ENCODE results near the gene PDE11A.
A peak's percentile ranks its signal among the peaks of the same experiment; 100 is the strongest.
"Not testable (repeated sequence)": the region's sequence is repeated elsewhere in the genome, so short reads cannot be mapped to it uniquely, and the experiment has no call there.

The PDE11A gene

DNA sequence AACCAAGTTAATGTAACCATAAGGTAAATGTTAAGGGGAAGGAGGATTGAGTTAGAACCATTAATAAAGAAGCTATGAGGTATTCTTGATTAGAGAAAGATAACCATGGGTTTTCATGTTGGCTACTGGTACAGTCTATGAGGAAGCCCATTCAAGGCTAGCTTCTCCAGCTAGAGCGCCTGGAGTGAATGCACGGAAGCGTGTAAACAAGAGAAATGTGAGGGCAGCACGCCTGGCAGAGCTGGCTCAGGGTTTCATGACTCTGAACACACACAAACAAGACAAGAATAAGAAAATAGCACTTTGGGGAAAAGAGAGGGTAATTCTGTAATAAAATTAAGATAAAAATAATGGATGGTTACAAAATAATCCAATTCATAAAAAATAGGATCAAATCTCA, 255.3 kb downstream of the PDE11A start:
- DNase-seq (ENCODE audit: low read depth in 2 of 2), result no peak

DNA sequence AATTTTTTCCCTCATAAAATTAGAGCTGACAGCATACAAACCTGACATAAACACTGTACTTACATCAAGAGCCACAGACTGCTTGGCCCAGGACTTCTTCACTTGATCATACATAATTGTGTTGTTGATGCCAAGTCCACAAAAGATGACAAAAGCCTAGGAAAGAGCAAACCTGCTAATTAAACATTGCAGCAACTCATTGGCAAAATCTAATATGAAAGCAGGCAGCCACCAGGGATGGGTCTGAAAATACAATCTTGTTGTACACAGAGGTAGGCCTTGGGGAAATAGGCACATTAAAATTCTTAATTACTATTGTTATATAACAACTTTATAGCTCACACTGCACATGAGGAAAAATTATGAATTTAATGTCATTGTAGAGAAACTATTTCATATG, 255.8 kb downstream of the PDE11A start:
- no peak for DNase-seq (ENCODE audit: low read depth in 2 of 2)

DNA sequence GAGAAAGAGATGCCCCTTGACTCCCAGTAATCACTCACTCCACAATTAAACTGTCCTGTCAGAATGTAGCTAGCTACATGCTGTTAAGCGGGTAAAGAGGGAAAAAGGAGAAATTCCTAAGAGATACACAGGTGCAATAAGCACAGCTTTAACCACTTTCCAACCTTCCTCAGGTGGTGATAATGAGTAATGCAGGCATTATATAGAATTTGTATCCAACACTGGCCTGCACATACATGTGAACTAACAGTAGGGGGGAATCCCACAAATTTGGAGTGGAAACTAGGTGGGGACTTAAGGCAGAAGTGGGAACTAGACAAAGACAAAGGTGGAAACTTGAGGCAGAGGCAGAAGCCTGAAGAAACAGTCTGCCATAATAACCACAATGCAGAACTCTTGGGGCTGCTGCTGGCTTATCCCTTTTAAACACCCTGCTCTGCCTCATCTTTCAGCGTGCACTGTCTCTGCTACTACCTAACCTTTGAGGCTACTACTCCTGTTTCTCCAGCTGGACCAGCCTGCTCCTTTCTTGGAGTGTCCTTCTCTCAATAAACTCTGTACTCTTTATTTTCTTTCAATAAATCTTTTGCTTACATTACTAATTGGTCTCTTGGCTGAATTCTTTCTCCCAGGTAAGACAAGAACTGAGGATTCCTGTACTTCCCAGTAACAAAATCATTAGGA, 259.7 kb downstream of the PDE11A start:
- no peak for DNase-seq (ENCODE audit: low read depth in 2 of 2)

DNA sequence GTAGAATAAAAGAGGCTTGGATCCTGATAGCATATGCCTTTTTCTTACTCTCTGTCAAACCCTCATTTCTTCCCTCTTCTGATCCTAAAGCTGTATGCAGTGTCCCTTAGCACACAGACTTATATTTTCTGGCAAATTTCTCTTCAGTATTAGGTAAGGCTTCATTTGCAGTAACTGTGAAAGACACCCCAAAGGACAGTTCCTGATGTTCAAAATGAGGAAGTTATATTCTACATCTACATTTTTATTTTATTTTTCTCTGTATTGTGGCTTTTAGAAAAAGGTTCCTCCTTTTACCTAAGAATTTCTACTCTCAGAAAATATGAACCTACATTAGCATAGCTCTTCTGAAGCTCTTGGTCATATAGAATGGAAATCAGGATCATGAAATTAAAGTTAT, 261.7 kb downstream of the PDE11A start:
- DNase-seq (ENCODE audit: low read depth in 2 of 2), result no peak

DNA sequence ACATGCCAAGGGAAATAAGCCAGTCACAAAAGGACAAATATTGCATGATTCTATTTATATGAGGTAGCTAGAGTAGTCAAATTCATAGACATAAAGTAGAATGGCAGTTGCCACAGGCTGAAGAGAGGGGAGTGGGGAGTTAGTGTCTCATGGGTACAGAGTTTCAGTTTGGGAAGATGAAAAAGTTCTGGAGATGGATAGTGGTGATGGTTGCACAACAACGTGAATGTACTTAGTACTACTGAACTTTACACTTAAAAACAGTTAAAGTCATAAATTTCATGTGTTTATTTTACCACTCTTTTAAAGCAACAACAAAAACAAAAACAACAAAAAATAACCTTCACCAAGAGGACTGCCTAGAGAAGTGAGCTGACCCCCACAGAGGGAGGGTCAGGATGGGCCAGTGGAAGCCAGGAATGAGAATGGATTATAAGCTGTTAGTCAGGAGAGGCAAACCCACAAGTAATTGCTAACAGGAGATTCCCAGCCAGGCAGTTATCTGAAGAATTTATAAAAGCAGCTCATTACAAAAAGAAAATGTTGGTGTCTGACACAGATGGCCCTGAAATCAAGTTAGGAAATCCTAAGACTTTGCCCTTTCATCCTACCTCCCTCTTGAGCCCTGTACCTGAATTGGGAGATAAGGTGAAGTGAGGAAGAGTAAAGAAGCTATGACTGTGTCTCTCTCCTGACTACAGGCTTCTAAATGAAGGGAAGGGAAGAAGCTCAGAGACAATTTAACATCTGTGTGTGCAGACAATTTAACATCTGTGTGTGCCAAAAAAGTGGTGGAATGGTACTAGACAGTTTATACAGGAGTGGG, 263.4 kb downstream of the PDE11A start:
- no peak for DNase-seq (ENCODE audit: low read depth in 2 of 2)

DNA sequence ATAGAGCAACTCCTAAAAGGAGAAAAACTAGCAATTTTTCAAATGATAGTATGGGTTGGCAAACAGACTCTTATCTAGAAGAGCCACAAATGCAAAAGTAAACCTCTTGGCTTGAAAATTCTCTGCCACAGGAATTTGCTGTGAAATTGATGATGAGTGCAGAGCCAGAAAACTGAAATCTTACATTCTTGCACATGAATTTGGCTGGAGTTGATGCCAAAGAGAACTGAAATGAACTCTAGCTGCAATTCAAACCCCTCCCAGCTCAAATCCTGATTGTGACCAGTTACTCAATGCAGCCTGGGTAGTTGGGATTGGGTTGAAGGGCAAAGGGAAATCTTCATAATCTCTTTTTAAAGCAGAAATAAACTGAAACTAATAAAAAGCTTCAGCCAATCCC, 266.6 kb downstream of the PDE11A start:
- no peak for DNase-seq (ENCODE audit: low read depth in 2 of 2)

DNA sequence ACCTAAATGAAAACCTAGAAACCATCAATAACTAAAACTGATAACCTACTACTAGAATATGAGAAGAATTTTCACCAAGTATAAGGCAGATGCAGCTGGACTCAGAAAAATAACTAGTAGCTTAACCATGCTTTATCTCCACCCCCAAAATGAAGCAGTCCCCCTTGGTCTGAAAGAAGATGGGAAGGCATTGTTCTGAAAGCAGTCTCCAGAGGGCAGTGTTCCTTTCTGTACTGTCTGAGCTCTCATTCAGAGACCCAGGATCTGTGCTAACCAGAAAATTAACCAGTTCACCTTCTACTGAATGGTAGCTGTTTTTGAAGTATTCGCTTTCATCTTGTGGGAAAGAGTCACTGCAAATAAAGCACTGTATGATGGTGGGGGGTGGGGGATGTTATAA, 273.0 kb downstream of the PDE11A start:
- no peak for DNase-seq (ENCODE audit: low read depth in 2 of 2)

DNA sequence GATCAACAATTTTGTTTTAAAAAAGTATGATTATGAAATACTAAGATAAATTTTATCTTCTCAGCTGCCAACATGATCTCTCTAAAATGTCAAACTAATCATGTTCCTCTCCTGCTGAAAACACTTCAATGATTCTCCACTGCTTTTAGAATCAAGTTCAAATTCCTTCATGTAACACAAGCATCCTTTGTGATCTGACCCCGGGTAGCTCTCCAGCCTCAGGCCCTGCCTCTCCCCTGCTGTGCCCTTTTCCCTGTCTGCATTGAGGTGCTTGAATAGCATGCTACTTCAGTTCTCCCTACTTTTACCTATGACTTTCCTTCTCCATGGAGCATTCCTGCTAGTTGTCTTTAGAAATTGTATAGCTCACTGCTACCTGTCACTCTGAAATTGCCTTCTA, 274.8 kb downstream of the PDE11A start:
- DNase-seq (ENCODE audit: low read depth in 2 of 2), result no peak

DNA sequence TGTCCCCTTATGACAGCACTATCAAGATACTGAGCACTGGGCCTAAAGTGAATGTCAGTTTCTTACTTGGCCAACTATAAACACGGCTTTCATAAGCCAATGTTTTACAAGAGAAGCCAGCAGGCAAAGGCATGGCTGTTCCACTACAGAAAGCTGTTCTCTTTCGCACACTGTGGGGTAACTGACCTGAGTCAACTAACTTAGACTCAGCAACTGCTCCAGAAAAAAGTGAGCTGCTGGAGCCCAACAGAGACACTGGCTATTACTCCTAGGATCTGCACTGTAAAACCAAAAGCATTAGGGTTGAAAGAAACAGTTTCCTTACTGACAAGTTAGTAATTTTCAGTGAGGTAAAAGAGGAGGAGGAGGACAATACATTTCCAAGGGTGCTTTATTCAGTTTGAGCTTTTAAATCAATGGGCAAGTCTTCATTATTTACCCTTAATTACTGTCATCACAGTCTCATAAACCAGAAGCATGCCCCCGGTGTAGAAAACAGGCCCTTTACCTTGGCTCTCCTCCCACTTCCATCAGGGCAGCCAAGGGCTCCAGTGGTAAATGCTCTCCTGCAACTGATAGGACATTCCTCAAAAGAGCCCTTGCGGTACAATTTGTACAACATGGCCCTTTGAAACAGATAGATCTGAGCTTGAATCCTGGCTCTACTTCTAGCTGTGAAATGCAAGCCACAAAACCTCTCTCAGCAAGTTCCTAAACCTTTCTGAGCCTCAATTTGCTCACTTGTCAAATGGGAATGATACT, 275.7 kb downstream of the PDE11A start:
- no peak for DNase-seq (ENCODE audit: low read depth in 2 of 2)

DNA sequence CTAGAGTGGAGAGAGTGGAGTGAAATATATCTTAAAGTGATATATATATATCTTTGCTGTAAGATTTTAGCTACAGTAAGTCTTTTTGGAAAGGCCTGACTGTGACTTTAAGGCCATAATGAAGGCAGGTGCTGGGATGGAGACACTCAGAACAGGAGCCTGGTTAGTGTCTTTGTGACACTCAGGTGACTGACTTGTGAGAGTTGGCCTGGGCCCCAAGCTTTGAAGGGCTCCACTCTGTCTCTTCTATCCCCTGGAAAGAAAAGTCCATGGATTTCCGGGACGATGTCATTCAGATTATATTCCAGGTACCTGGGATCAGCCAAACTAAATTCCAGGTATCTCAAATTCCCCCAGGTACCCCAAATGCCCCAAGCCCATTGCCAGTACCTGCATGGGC, 276.6 kb downstream of the PDE11A start:
- DNase-seq (ENCODE audit: low read depth in 2 of 2), result no peak

DNA sequence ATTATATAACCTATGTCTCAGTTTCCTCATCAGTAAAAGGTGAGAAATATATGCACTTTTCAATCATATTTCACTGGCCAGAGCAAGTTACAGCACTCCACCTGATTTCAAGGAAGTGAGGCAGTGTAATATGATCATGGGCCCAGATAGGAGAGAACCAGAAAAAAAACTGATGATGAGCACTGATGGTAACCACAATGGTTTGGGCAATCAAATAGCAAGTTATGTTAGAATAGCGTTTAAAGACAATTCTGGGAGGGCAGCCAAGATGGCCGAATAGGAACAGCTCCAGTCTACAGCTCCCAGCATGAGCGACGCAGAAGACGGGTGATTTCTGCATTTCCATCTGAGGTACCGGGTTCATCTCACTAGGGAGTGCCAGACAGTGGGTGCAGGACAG, 287.4 kb downstream of the PDE11A start:
- DNase-seq (ENCODE audit: low read depth in 2 of 2), result not testable (repeated sequence)

DNA sequence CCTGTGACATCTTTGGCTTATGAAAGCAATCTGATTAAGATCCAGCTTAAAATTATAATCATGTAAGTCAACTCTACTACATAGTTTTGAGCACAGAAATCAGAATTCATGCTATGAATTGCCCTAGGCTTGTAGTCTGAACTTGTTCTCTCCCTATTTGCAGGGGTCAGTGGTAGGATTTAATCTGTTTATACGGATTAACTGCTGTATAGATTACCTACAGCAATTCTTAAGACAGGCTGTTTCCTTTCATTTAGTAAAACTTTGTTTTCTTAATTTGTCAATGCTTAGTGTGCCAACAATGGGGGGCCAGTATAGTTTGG, 287.9 kb downstream of the PDE11A start:
- no peak for DNase-seq (ENCODE audit: low read depth in 2 of 2)

DNA sequence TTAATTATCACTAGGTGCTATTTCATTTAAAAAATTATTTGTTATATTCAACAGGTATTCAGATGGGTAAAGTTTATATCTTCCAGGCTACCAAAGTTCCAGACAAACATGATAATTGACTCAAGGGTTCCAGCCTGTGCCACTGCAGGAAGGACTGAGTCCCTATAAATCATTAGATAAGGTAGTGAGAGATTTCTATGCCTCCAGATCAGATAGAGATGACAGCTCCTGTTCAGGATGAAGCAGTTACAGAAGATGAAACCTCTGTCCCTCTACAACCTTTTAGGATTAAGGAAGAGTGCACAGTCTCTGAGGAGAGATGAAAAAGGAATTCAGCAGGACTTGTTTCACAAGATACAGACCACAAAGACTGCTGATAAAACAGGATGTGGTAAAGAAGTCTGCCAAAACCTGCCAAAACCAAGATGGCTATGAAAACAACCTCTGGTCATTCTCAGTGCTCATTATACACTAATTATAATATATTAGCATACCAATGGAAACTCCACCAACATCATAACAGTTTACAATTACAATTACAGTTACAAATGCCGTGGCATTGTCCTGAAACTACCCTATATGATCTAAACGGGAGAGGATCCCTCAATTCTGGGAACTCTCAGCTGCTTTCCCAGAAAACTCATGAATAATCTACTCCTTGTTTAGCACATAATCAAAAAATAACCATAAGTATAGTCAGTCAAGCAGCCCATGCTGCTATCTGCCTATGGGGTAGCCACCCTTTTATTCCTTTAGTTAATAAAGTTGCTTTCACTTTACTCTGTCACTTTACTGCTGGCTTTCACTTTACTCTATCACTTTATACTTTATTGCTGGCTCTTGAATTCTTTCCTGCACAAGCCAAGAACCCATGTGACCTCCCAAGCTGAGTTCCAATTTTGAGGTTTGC, 288.5 kb downstream of the PDE11A start:
- DNase-seq (ENCODE audit: low read depth in 2 of 2), result no peak

DNA sequence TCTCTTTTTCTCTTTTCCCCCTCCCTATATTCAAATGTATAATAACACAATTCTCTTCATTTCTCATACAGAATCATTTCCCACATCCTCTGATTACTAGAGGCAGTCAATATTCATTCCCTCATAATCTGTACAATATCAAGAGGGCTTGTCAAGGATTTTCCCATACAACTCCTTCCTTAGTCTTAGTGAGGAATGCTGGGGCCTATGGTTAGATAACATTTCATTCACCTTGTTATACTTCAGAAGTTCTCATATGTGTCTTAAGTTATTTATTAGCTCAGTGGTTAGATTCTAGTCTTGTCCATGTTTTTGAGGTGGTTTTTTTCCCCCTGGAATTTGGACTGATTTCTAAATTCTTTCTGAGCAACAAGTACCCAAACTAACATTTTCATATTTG, 289.5 kb downstream of the PDE11A start:
- no peak for DNase-seq (ENCODE audit: low read depth in 2 of 2)

DNA sequence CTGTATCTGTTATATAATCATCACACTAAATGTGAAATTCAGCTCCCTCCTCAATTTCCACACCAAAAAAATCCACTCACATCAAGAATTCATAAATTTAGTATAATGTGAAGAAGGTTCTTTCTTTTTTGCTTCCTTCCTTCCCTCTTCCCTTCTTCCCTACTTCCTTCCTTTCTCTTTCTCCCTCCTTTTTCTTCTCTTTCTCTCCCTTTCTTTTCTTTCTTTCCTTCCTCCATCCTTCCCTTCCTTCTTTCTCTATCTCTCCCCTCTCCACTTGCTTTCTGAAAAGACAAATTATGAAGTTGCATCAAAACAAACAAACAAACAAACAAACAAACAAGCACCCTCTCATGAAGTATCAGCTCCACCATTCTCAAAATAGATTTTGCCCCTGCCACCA, 290.0 kb downstream of the PDE11A start:
- no peak for DNase-seq (ENCODE audit: low read depth in 2 of 2)

DNA sequence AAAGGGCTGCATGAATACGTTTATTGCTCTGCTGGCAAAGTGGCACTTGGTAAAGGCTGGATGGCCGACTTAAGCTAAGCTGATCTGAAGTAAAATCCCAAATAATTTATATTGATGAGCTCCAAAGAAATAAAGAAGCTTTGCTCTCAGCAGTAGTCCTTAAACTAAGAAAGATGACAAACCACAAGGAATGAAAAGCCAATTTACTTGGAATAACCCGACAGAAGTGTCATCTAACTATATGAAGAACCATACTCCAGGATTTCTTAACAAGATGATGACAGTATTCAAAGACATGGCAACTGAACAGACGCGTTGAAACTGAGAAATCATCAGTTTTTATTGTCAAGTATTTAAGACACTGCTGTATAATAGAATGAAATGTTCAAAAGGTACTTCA, 294.1 kb downstream of the PDE11A start:
- no peak for DNase-seq (ENCODE audit: low read depth in 2 of 2)

DNA sequence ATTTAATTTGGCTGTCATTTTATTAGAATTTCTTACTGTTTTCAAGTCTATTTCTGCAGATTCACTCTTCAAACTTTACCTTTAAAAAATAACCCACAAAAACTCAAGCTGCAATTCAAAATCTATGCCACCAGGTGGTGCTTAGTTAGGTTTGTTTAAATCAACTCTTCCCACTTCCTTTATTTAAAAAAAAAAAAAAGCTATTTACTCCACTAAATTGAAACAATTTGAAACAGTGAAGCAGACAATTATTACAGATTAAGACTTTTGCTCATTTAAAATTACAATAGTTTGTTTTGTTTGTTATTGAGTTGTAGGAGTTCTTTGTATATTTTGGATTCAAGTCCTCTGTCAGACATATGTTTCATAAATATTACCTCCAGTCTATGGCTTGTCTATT, 300.0 kb downstream of the PDE11A start:
- no peak for DNase-seq (ENCODE audit: low read depth in 2 of 2)

DNA sequence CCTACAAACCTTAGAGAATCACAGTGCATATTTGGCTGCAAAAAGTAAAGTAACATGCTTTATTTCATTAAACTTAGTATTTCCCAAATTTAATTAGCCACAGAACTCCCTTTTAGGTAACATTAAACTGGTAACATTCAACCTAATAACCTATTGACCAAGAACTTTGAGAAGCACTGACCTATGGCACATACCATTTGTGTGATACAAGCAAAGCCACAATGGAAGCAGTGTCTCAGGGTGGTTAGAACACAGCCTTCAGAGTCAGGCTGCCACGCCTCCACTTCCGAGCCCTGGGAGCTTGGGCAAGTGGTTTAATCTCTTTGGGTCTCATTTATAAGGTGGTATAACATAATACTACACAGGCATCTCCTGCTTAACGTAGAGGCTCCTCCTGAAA, 301.4 kb downstream of the PDE11A start:
- no peak for DNase-seq (ENCODE audit: low read depth in 2 of 2)

DNA sequence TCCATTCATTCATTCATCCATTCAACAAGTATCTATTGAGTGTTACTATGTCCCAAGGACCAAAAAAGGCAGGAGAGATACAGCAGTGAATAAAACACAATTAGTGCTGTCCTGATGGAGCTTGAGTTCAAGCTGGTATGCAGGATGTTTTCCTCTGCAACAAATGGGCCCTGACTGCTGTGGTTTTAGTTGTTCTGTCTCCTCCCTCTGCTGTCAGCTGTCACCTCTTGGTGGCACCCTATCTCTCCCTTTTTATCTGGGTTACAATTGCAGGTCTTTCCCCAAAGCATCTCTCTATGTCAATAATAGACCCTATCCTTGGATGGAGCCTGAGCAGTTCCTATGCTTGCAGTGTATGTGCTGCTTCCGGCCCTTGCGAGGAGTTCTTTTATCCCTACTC, 304.8 kb downstream of the PDE11A start:
- DNase-seq (ENCODE audit: low read depth in 2 of 2), result no peak

DNA sequence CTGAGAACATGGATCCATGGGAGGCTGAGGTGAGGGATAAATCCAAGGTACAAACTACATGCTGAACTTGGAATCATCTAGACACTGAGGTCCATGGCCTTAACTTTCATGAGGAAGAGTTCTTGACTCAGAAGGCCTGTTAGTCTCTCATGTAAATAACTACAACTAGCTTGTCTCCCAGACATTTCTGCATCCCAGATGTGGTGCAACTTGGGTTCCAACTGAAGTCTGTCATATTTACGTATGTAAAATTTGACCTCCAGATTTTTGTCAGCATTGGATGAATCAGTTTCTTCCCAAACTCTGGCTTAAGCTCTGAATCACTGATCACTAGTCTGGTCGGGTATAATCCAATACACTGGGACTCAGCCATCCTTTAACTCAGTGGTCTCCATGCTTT, 306.9 kb downstream of the PDE11A start:
- no peak for DNase-seq (ENCODE audit: low read depth in 2 of 2)

DNA sequence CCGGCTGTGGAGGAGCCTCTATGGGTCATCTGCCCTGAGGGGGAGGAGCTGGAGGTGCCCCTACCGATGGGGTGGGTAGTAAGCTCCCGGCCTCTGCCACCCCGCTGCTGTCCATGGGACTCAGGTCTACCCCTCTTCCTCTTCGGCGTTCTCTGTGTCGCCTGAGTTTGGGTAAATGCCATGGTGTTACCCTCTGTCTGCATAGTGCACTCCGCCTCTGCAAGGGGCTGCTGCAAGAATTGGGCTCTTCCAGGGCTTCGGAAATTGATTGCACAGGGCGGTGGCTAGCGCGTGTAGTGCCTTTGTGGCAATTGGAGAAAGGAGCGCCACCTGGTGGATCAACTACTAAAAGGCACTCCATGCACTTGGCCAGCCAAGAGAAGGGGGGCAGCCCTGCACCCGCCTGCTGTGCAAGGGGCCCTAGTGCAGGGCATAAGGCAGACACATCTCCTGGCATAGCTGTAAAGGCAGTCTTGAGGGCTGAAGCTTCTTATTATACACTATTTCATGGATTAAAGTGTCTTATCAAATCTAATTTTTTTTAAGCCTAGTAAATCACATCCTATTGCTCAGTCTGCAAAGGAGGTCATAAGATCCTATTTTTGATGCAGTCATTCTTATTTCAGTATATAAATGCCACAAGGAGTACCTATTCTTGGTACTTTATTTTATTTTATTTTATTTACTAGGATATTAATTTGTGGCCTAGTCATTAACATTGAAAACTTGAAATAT, 308.9 kb downstream of the PDE11A start:
- DNase-seq (ENCODE audit: low read depth in 2 of 2), result peak; percentile 53 to 62
